Measurements from ENCODE around the gene TGFBR2.

The TGFBR2 gene

DNA sequence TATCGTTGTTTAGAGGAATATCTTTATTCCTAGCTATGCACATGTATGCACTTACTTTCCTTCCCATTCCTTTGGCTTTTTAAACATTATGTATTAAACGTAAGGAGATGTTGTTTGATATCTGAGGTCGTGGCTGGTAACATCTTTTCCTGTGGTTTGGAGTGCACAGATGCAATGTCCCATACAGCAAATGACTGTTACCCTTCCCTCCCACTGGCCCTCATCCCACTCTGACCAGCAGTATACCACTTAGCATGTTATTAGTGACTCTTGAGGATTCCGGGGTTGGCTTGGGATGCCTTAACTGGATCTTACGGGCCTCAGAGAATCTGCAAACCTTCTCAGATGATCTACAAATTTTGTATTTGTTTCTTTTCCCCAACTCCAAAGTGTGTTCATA is 34.5 kb downstream of the TGFBR2 start:
- no peaks in the 10 kb centered on the region for H3K27me3 ChIP-seq (ENCODE audit: insufficient read depth, low read length, poor library complexity, severe bottlenecking)
- peak overlapping the region; percentile 90 for H3K4me2 ChIP-seq (ENCODE audit: low read depth, low read length, poor library complexity, severe bottlenecking)
- peak overlapping the region; percentile 79 for H3K9ac ChIP-seq (ENCODE audit: low read depth, low read length, poor library complexity, severe bottlenecking)
- no peaks in the 10 kb centered on the region for H3K9me3 ChIP-seq (ENCODE audit: insufficient read depth, low read depth, low read length)
- peaks cover 3% of the 10 kb centered on the region for H4K20me1 ChIP-seq (ENCODE audit: insufficient read depth, low read length, poor library complexity, severe bottlenecking)
- no peak overlapping the region for H2AFZ ChIP-seq (ENCODE audit: low read length)
- H3K79me2 ChIP-seq (ENCODE audit: insufficient read depth, low read length), result peaks cover 81% of the 10 kb centered on the region
- H3F3A ChIP-seq (ENCODE audit: low read depth), result peaks cover 32% of the 10 kb centered on the region
- H3K9me2 ChIP-seq (replicated peaks; ENCODE audit: low read depth, low read length), result no peaks in the 10 kb centered on the region
- TF ChIP-seq, protein P1, sequence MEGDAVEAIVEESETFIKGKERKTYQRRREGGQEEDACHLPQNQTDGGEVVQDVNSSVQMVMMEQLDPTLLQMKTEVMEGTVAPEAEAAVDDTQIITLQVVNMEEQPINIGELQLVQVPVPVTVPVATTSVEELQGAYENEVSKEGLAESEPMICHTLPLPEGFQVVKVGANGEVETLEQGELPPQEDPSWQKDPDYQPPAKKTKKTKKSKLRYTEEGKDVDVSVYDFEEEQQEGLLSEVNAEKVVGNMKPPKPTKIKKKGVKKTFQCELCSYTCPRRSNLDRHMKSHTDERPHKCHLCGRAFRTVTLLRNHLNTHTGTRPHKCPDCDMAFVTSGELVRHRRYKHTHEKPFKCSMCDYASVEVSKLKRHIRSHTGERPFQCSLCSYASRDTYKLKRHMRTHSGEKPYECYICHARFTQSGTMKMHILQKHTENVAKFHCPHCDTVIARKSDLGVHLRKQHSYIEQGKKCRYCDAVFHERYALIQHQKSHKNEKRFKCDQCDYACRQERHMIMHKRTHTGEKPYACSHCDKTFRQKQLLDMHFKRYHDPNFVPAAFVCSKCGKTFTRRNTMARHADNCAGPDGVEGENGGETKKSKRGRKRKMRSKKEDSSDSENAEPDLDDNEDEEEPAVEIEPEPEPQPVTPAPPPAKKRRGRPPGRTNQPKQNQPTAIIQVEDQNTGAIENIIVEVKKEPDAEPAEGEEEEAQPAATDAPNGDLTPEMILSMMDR (conservative IDR thresholded peaks at IDR 0.05; ENCODE audit: low read length), result no peak
- no peak for TF ChIP-seq EZH2phosphoT487 (IDR thresholded peaks at IDR 0.05; ENCODE audit: borderline replicate concordance)
- peaks cover 97% of the 10 kb centered on the region for H3K4me1 ChIP-seq (ENCODE audit: insufficient read depth, low read length, poor library complexity, severe bottlenecking)
- peaks cover 9% of the 10 kb centered on the region for H3K36me3 ChIP-seq (ENCODE audit: insufficient read depth, low read length)
- peak overlapping the region; percentile 67 for H3K4me3 ChIP-seq (ENCODE audit: low read length, poor library complexity, severe bottlenecking)

DNA sequence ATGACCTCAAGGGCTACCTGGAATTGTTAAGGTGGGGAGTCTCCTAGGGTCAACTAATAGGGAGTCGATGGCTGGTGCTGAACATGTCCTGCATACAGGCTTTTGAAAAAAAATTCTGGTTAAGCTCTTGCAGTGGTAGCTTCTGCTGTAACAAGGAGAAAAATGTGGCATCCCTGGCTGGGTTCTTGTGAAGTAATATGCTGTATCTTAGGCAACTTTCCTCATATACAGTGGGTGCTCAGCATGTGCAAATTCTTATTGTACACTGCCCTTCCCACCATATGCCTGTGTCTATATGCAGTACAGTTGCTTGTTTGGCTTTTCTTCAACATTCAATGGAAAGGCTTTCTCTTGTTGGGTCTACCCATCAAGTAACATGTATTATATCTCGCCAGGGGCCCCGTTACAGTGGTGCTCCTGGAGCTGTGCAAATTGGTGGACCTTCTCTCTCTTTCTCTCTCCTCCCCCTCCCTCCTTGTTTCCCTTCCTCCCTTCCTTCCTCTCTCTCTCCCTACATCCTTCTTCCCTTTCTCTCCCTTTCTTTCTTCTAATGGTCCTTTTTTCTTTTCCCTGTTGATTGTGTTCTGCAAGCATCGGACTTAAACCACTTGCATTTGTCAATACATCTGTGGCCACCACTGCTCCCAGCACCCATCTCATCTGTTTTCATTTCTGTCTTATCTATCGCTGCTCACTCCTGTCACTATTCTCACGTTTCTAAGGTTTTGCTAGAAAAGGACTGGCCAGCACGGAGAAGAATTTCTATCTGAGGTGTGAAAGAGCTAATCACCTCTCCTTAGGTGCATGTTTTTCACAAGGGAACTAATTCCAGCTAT is 35.2 kb downstream of the TGFBR2 start:
- Histone ChIP-seq H3K9me3 (ENCODE audit: insufficient read depth, low read depth, low read length) (no peaks in the 10 kb centered on the region), H3K4me2 (ENCODE audit: low read depth, low read length, poor library complexity, severe bottlenecking) (peak overlapping the region; percentile 90), H3K27me3 (ENCODE audit: insufficient read depth, low read length, poor library complexity, severe bottlenecking) (no peaks in the 10 kb centered on the region), H3K36me3 (ENCODE audit: insufficient read depth, low read length) (peaks cover 16% of the 10 kb centered on the region), H2AFZ (ENCODE audit: low read length) (no peak overlapping the region), H3F3A (ENCODE audit: low read depth) (peaks cover 34% of the 10 kb centered on the region), H3K9ac (ENCODE audit: low read depth, low read length, poor library complexity, severe bottlenecking) (peak overlapping the region; percentile 79), H3K4me1 (ENCODE audit: insufficient read depth, low read length, poor library complexity, severe bottlenecking) (peaks cover 97% of the 10 kb centered on the region), H3K4me3 (ENCODE audit: low read length, poor library complexity, severe bottlenecking) (peak overlapping the region; percentile 67), H3K9me2 (replicated peaks; ENCODE audit: low read depth, low read length) (no peaks in the 10 kb centered on the region), H4K20me1 (ENCODE audit: insufficient read depth, low read length, poor library complexity, severe bottlenecking) (peaks cover 3% of the 10 kb centered on the region), H3K79me2 (ENCODE audit: insufficient read depth, low read length) (peaks cover 80% of the 10 kb centered on the region)
- TF ChIP-seq, protein P1 (conservative IDR thresholded peaks at IDR 0.05; ENCODE audit: low read length), result no peak
- no peak for TF ChIP-seq EZH2phosphoT487 (IDR thresholded peaks at IDR 0.05; ENCODE audit: borderline replicate concordance)

DNA sequence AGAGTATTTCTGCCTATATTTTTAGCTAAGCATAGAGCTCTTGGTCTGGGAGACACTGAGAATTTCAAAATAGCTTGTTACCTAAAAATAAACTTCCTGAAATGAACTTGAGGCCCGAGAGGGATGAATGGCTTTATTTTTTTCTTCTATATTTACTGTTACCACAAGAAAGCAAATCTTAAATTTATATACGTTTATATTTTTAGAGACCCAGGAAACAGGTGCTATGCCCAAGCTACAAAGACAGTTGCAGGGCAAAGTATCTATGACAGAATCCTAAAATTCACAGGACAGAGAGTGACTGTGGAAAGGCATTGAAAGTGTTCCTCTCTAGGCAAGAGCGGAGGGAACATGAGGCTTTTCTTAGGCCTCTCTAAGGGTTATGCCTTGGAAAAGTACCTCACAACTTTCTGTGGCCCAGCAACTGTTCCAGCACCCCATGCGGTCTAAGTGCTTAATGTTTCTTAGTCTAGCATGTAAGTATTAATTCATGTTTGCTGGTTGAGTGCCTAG is 36.5 kb downstream of the TGFBR2 start:
- H3K4me1 ChIP-seq (ENCODE audit: insufficient read depth, low read length, poor library complexity, severe bottlenecking), result peaks cover 96% of the 10 kb centered on the region

More for the DNA sequence above, 36.5 kb downstream of the TGFBR2 start:
- Histone ChIP-seq H3K9me3 (ENCODE audit: insufficient read depth, low read depth, low read length) (no peaks in the 10 kb centered on the region), H3K27me3 (ENCODE audit: insufficient read depth, low read length, poor library complexity, severe bottlenecking) (no peaks in the 10 kb centered on the region), H3K4me2 (ENCODE audit: low read depth, low read length, poor library complexity, severe bottlenecking) (peak overlapping the region; percentile 90), H3K4me3 (ENCODE audit: low read length, poor library complexity, severe bottlenecking) (peak overlapping the region; percentile 67), H3K79me2 (ENCODE audit: insufficient read depth, low read length) (peaks cover 79% of the 10 kb centered on the region), H3F3A (ENCODE audit: low read depth) (peaks cover 34% of the 10 kb centered on the region), H4K20me1 (ENCODE audit: insufficient read depth, low read length, poor library complexity, severe bottlenecking) (peaks cover 3% of the 10 kb centered on the region), H3K9ac (ENCODE audit: low read depth, low read length, poor library complexity, severe bottlenecking) (peak overlapping the region; percentile 79), H3K36me3 (ENCODE audit: insufficient read depth, low read length) (peaks cover 27% of the 10 kb centered on the region), H3K9me2 (replicated peaks; ENCODE audit: low read depth, low read length) (no peaks in the 10 kb centered on the region), H2AFZ (ENCODE audit: low read length) (no peak overlapping the region)
- TF ChIP-seq EZH2phosphoT487 (IDR thresholded peaks at IDR 0.05; ENCODE audit: borderline replicate concordance), result no peak
- TF ChIP-seq, protein P1 (conservative IDR thresholded peaks at IDR 0.05; ENCODE audit: low read length), result no peak
